Glomerular visceral epithelial cell (primary cell): ENCODE results near the gene DOCK10.
A peak's percentile ranks its signal among the peaks of the same experiment; 100 is the strongest.

Experiments
- DNase-seq: peaks from one replicate; pipeline ENCODE4 v3.0.0-alpha.2; 2016; ENCODE audit errors: extremely low spot score

Gene DOCK10

GRCh38 chr2:224835405-224835804 is 206.9 kb downstream of the DOCK10 start:
- no peak for DNase-seq

- DNase-seq: no peak
Measured at GRCh38 chr2:224833986-224834385, 208.3 kb downstream of the DOCK10 start.

GRCh38 chr2:224832207-224832606 is 210.1 kb downstream of the DOCK10 start:
- no peak for DNase-seq

- no peak for DNase-seq
Measured at GRCh38 chr2:224831530-224831929, 210.7 kb downstream of the DOCK10 start.

GRCh38 chr2:224820283-224820991 is 221.8 kb downstream of the DOCK10 start:
- no peak for DNase-seq

GRCh38 chr2:224819075-224819474 is 223.2 kb downstream of the DOCK10 start:
- DNase-seq: no peak

GRCh38 chr2:224817676-224818075 is 224.6 kb downstream of the DOCK10 start:
- no peak for DNase-seq

GRCh38 chr2:224816816-224817215 is 225.5 kb downstream of the DOCK10 start:
- peak; percentile 53 for DNase-seq

GRCh38 chr2:224813578-224813977 is 228.7 kb downstream of the DOCK10 start:
- DNase-seq: no peak

- DNase-seq: peak; percentile 14
Measured at GRCh38 chr2:224807153-224807964, 234.9 kb downstream of the DOCK10 start.

GRCh38 chr2:224803930-224804329 is 238.3 kb downstream of the DOCK10 start:
- DNase-seq: no peak

GRCh38 chr2:224802407-224802806 is 239.9 kb downstream of the DOCK10 start:
- peak; percentile 23 for DNase-seq

- no peak for DNase-seq
Measured at GRCh38 chr2:224801360-224801759, 240.9 kb downstream of the DOCK10 start.

GRCh38 chr2:224799691-224800090 is 242.6 kb downstream of the DOCK10 start:
- no peak for DNase-seq

- DNase-seq: no peak
Measured at GRCh38 chr2:224798180-224798579, 244.1 kb downstream of the DOCK10 start.

GRCh38 chr2:224796695-224797305 is 245.5 kb downstream of the DOCK10 start:
- DNase-seq: no peak

- DNase-seq: no peak
Measured at GRCh38 chr2:224793946-224794345, 248.3 kb downstream of the DOCK10 start.

- no peak for DNase-seq
Measured at GRCh38 chr2:224786848-224787247, 255.4 kb downstream of the DOCK10 start.

GRCh38 chr2:224781400-224781799 is 260.9 kb downstream of the DOCK10 start:
- no peak for DNase-seq

- no peak for DNase-seq
Measured at GRCh38 chr2:224780823-224781222, 261.4 kb downstream of the DOCK10 start.

- no peak for DNase-seq
Measured at GRCh38 chr2:224780106-224780505, 262.2 kb downstream of the DOCK10 start.

GRCh38 chr2:224778474-224778877 is 263.8 kb downstream of the DOCK10 start:
- peak; percentile 73 for DNase-seq

- no peak for DNase-seq
Measured at GRCh38 chr2:224777559-224777930, 264.7 kb downstream of the DOCK10 start.
